Measurements from ENCODE around the gene NCK2. TPM values are rescaled to one million over a fixed set of nuclear protein-coding genes. Genes with fewer than 3 reads are reported as not detected.
A peak's percentile ranks its signal among the peaks of the same experiment; 100 is the strongest.
"Not testable (repeated sequence)": the region's sequence is repeated elsewhere in the genome, so short reads cannot be mapped to it uniquely, and the experiment has no call there.

NCK2 gene
- polyA plus RNA-seq, 2 donors: 55.2 to 72.3 TPM

DNA sequence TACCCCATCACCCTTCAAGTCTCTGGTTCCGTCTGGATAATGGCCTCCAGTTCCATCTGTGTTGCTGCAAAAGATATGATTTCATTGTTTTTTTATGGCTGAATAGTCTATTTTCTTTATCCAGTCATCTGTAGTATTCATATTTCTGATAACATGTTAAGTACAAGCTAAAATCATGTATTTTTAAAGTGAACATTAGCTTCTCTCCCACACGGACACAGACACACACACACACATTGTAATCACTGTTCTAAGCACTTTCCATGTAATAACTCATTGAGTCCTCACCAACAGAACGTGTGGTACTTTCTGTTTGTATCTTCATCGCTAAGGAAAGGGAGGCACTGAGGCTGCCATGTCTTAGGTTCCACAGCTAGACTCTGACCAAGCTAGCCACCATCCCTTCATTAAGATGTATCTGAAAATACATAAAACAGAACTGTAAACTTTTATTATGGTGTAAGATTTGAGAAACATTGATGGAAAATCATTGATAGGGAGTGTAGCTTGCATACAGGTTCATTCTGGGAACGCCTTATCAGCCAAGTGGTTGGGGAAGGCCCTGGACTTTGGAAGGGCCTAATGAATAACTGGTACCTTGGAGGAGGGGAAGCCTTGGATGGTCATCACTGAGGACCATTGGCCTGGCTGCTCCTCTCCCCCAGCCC, 8.1 kb downstream of the NCK2 start:
- Histone ChIP-seq H3K4me3 (ENCODE audit: low read depth in 1 of 2, low read length in 2 of 2) (no peak overlapping the region), H3K9me3 (ENCODE audit: control insufficient read depth in 2 of 2, insufficient read depth in 1 of 2, low read depth in 1 of 2, low read length in 1 of 2) (no peaks in the 10 kb centered on the region), H3K27me3 (ENCODE audit: control insufficient read depth in 1 of 2, insufficient read depth in 2 of 2, low read length in 2 of 2) (no peaks in the 10 kb centered on the region), H3K4me1 (ENCODE audit: control insufficient read depth in 2 of 2, insufficient read depth in 2 of 2, low read length in 1 of 2) (peaks cover 8 to 22% of the 10 kb centered on the region in 2 donors), H3K27ac (ENCODE audit: low read depth in 2 of 2, low read length in 1 of 2) (no peak overlapping the region), H3K36me3 (ENCODE audit: control insufficient read depth in 2 of 2, insufficient read depth in 2 of 2, low read length in 1 of 2) (peaks cover 0 to 5% of the 10 kb centered on the region in 2 donors)
- 82 to 85% methylated on average over 5 of the region's 5 CpGs for WGBS, 2 donors

DNA sequence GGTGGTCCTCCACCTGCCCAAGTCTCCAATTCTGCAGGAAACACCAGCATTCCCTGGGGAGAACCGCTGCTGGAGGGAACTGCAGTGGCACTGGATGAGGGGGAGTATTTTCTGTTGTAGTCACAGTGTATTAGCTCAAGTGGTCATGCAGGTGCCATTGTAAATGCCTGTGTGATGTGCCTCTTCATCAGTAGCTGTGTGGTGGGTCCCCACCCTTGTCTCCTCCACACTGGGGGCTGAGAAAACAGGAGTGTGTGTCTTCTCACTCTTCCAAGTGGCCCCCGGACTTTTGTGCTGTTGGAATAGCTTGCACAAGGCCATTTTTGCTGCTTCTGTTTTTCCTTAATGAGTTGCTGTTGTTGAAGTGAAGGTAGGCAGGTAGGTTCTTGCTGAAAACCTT, 8.7 kb downstream of the NCK2 start:
- Histone ChIP-seq H3K36me3 (ENCODE audit: control insufficient read depth in 2 of 2, insufficient read depth in 2 of 2, low read length in 1 of 2) (peaks cover 0 to 5% of the 10 kb centered on the region in 2 donors), H3K9me3 (ENCODE audit: control insufficient read depth in 2 of 2, insufficient read depth in 1 of 2, low read depth in 1 of 2, low read length in 1 of 2) (no peaks in the 10 kb centered on the region), H3K27me3 (ENCODE audit: control insufficient read depth in 1 of 2, insufficient read depth in 2 of 2, low read length in 2 of 2) (no peaks in the 10 kb centered on the region), H3K4me3 (ENCODE audit: low read depth in 1 of 2, low read length in 2 of 2) (no peak overlapping the region), H3K4me1 (ENCODE audit: control insufficient read depth in 2 of 2, insufficient read depth in 2 of 2, low read length in 1 of 2) (peaks cover 8 to 20% of the 10 kb centered on the region in 2 donors), H3K27ac (ENCODE audit: low read depth in 2 of 2, low read length in 1 of 2) (no peak overlapping the region)
- WGBS, 2 donors: 49 to 92% methylated on average over 2 of the region's 2 CpGs

- no peaks in the 10 kb centered on the region for H3K27me3 ChIP-seq (ENCODE audit: control insufficient read depth in 1 of 2, insufficient read depth in 2 of 2, low read length in 2 of 2)
- WGBS, 2 donors: 59 to 72% methylated on average over 5 of the region's 5 CpGs
- H3K36me3 ChIP-seq (ENCODE audit: control insufficient read depth in 2 of 2, insufficient read depth in 2 of 2, low read length in 1 of 2): peaks cover 0 to 5% of the 10 kb centered on the region in 2 donors
- H3K4me3 ChIP-seq (ENCODE audit: low read depth in 1 of 2, low read length in 2 of 2): no peak overlapping the region
- H3K9me3 ChIP-seq (ENCODE audit: control insufficient read depth in 2 of 2, insufficient read depth in 1 of 2, low read depth in 1 of 2, low read length in 1 of 2): no peaks in the 10 kb centered on the region
- H3K27ac ChIP-seq (ENCODE audit: low read depth in 2 of 2, low read length in 1 of 2): peak overlapping the region in 1 of 2 donors; percentile 40
- H3K4me1 ChIP-seq (ENCODE audit: control insufficient read depth in 2 of 2, insufficient read depth in 2 of 2, low read length in 1 of 2): peaks cover 8 to 20% of the 10 kb centered on the region in 2 donors
These were observed 9.3 kb downstream of the NCK2 start for GRCh38 chr2:105754011-105754410.

DNA sequence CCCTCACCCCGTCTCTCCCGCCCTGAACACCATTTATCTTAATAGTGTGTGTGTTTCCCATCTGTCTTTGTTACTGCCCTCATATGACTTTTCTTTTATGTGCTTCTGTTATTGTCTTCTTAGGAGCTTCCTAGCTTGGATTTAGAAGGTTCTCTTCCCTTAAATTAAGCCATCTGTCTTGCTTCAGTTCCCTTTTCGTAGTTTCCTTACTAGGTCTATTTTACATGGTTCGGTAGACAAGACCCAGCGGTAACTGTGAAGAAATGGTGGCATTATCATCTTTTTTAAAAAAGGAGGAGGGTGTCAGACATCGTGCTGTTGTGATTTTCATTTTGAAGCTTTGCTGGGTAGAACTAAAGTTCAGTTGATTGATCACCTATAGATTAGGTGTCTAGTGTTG, 10.3 kb downstream of the NCK2 start:
- H3K27ac ChIP-seq (ENCODE audit: low read depth in 2 of 2, low read length in 1 of 2): no peak overlapping the region
- no peaks in the 10 kb centered on the region for H3K27me3 ChIP-seq (ENCODE audit: control insufficient read depth in 1 of 2, insufficient read depth in 2 of 2, low read length in 2 of 2)
- peaks cover 0 to 5% of the 10 kb centered on the region in 2 donors for H3K36me3 ChIP-seq (ENCODE audit: control insufficient read depth in 2 of 2, insufficient read depth in 2 of 2, low read length in 1 of 2)
- H3K4me3 ChIP-seq (ENCODE audit: low read depth in 1 of 2, low read length in 2 of 2): no peak overlapping the region
- peaks cover 8 to 14% of the 10 kb centered on the region in 2 donors for H3K4me1 ChIP-seq (ENCODE audit: control insufficient read depth in 2 of 2, insufficient read depth in 2 of 2, low read length in 1 of 2)
- no peaks in the 10 kb centered on the region for H3K9me3 ChIP-seq (ENCODE audit: control insufficient read depth in 2 of 2, insufficient read depth in 1 of 2, low read depth in 1 of 2, low read length in 1 of 2)
- 66 to 87% methylated on average over 6 of the region's 6 CpGs for WGBS, 2 donors

GRCh38 chr2:105755895-105756294, 11.2 kb downstream of the NCK2 start:
- Histone ChIP-seq H3K27me3 (ENCODE audit: control insufficient read depth in 1 of 2, insufficient read depth in 2 of 2, low read length in 2 of 2) (no peaks in the 10 kb centered on the region), H3K27ac (ENCODE audit: low read depth in 2 of 2, low read length in 1 of 2) (no peak overlapping the region), H3K4me3 (ENCODE audit: low read depth in 1 of 2, low read length in 2 of 2) (no peak overlapping the region), H3K9me3 (ENCODE audit: control insufficient read depth in 2 of 2, insufficient read depth in 1 of 2, low read depth in 1 of 2, low read length in 1 of 2) (no peaks in the 10 kb centered on the region), H3K36me3 (ENCODE audit: control insufficient read depth in 2 of 2, insufficient read depth in 2 of 2, low read length in 1 of 2) (peaks cover 0 to 3% of the 10 kb centered on the region in 2 donors), H3K4me1 (ENCODE audit: control insufficient read depth in 2 of 2, insufficient read depth in 2 of 2, low read length in 1 of 2) (peaks cover 10 to 17% of the 10 kb centered on the region in 2 donors)
- 9 to 31% methylated on average over 4 of the region's 4 CpGs for WGBS, 2 donors

GRCh38 chr2:105756435-105756834, 11.7 kb downstream of the NCK2 start:
- H3K36me3 ChIP-seq (ENCODE audit: control insufficient read depth in 2 of 2, insufficient read depth in 2 of 2, low read length in 1 of 2): peaks cover 0 to 2% of the 10 kb centered on the region in 2 donors
- 79 to 84% methylated on average over 4 of the region's 4 CpGs for whole genome bisulfite sequencing, 2 donors
- no peaks in the 10 kb centered on the region for H3K27me3 ChIP-seq (ENCODE audit: control insufficient read depth in 1 of 2, insufficient read depth in 2 of 2, low read length in 2 of 2)
- H3K27ac ChIP-seq (ENCODE audit: low read depth in 2 of 2, low read length in 1 of 2): no peak overlapping the region
- no peak overlapping the region for H3K4me3 ChIP-seq (ENCODE audit: low read depth in 1 of 2, low read length in 2 of 2)
- H3K4me1 ChIP-seq (ENCODE audit: control insufficient read depth in 2 of 2, insufficient read depth in 2 of 2, low read length in 1 of 2): peaks cover 7 to 17% of the 10 kb centered on the region in 2 donors
- H3K9me3 ChIP-seq (ENCODE audit: control insufficient read depth in 2 of 2, insufficient read depth in 1 of 2, low read depth in 1 of 2, low read length in 1 of 2): no peaks in the 10 kb centered on the region

- not testable (repeated sequence) for H3K27me3 ChIP-seq (ENCODE audit: control insufficient read depth in 1 of 2, insufficient read depth in 2 of 2, low read length in 2 of 2); H3K4me3 ChIP-seq (ENCODE audit: low read depth in 1 of 2, low read length in 2 of 2); H3K36me3 ChIP-seq (ENCODE audit: control insufficient read depth in 2 of 2, insufficient read depth in 2 of 2, low read length in 1 of 2); H3K27ac ChIP-seq (ENCODE audit: low read depth in 2 of 2, low read length in 1 of 2); H3K9me3 ChIP-seq (ENCODE audit: control insufficient read depth in 2 of 2, insufficient read depth in 1 of 2, low read depth in 1 of 2, low read length in 1 of 2)
- WGBS, 2 donors: 82 to 88% methylated on average over 10 of the region's 10 CpGs
- peaks cover 7 to 17% of the 10 kb centered on the region in 2 donors for H3K4me1 ChIP-seq (ENCODE audit: control insufficient read depth in 2 of 2, insufficient read depth in 2 of 2, low read length in 1 of 2)
These were observed 12.2 kb downstream of the NCK2 start for GRCh38 chr2:105756865-105757264.

- peaks cover 0 to 7% of the 10 kb centered on the region in 2 donors for H3K36me3 ChIP-seq (ENCODE audit: control insufficient read depth in 2 of 2, insufficient read depth in 2 of 2, low read length in 1 of 2)
- peaks cover 7 to 19% of the 10 kb centered on the region in 2 donors for H3K4me1 ChIP-seq (ENCODE audit: control insufficient read depth in 2 of 2, insufficient read depth in 2 of 2, low read length in 1 of 2)
- H3K27me3 ChIP-seq (ENCODE audit: control insufficient read depth in 1 of 2, insufficient read depth in 2 of 2, low read length in 2 of 2): no peaks in the 10 kb centered on the region
- H3K27ac ChIP-seq (ENCODE audit: low read depth in 2 of 2, low read length in 1 of 2): peak overlapping the region in 1 of 2 donors; percentile 1
- WGBS, 2 donors: 70 to 78% methylated on average over 4 of the region's 4 CpGs
- no peak overlapping the region for H3K4me3 ChIP-seq (ENCODE audit: low read depth in 1 of 2, low read length in 2 of 2)
- H3K9me3 ChIP-seq (ENCODE audit: control insufficient read depth in 2 of 2, insufficient read depth in 1 of 2, low read depth in 1 of 2, low read length in 1 of 2): no peaks in the 10 kb centered on the region
These were observed 12.7 kb downstream of the NCK2 start for GRCh38 chr2:105757433-105757832.

DNA sequence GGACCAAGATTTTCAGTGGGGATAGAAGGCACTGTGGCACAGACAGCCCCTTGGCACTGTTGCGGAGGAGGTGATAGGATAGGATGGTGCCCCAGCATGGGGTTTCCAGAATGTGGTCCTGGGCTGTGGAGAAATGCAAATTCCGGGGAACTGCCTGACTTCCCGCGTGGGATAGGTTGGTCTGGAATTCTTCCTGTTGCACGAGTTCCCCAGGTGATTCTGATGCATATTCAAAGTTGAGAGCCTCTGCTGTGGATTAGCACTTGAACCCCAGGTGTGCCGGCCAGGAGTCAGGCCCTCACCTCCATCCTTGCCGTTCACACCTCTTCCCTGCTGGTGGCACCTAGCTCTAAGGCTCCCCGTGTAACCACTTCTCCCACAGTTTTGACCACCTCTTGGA, 15.5 kb downstream of the NCK2 start:
- Histone ChIP-seq H3K9me3 (ENCODE audit: control insufficient read depth in 2 of 2, insufficient read depth in 1 of 2, low read depth in 1 of 2, low read length in 1 of 2) (no peaks in the 10 kb centered on the region), H3K27ac (ENCODE audit: low read depth in 2 of 2, low read length in 1 of 2) (no peak overlapping the region), H3K4me1 (ENCODE audit: control insufficient read depth in 2 of 2, insufficient read depth in 2 of 2, low read length in 1 of 2) (peaks cover 10 to 18% of the 10 kb centered on the region in 2 donors), H3K4me3 (ENCODE audit: low read depth in 1 of 2, low read length in 2 of 2) (no peak overlapping the region), H3K27me3 (ENCODE audit: control insufficient read depth in 1 of 2, insufficient read depth in 2 of 2, low read length in 2 of 2) (no peaks in the 10 kb centered on the region), H3K36me3 (ENCODE audit: control insufficient read depth in 2 of 2, insufficient read depth in 2 of 2, low read length in 1 of 2) (peaks cover 0 to 7% of the 10 kb centered on the region in 2 donors)
- WGBS, 2 donors: 77 to 93% methylated on average over 8 of the region's 8 CpGs

Measured in esophagus (tissue), 2 donors.